MM.1S (cell line): ENCODE results near the gene P3H2.

Source experiments
- EZH2 ChIP-seq: fragments of 300-600 bp; sonication (generic); optimal IDR thresholded peaks from 2 replicates; pipeline ENCODE3; 2017; ENCODE audit warnings: low read depth, mild to moderate bottlenecking, antibody characterized with exemption, low read length, mixed read lengths
- EZH2phosphoT487 ChIP-seq: fragments of 300-600 bp; sonication (generic); IDR thresholded peaks from 2 replicates; pipeline ENCODE4 v1.6.1; 2018; ENCODE audit warnings: antibody characterized with exemption, low read length
- TF ChIP-seq, protein P1 (sequence below): fragments of 300-600 bp; sonication (generic); IDR thresholded peaks from 2 replicates; pipeline ENCODE4 v1.5.1; 2016; ENCODE audit warnings: antibody characterized with exemption, low read length, mixed read lengths

DNA sequence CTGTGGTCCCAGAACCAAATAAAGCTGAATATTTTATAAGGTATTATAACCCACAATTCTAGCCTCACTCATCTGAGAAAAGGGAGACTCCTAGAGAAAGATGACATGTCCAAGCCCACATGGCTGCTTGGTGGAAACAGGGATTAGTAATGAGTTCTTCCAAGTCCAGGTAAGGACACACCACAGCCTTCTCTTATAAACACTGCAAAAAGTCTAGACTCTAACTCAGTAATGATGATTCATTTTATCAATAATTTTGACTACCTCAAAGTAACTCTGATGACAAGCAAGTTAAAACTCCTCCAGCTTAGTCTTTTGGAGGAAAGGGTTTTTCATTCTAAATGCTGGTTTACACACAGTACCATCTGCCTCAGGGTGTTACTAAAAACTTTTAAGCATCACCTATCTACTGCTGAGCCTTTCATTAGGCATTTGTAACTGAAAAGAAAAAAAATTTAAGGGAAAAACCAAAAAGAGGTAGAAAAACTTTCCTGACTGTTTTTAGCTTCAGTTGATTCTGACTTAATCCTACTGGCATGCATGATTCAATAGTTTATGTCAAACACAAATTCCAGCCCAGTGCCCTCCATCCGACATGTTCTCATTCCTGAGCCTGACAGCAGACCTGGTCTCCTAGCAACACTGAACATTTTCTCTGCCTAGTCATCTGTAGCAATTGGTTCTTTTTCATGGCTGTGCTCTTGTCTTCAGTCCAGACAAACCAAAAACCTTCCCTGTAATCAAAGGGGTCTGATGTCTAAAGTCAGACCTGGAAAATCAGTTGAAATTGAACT is 43.9 kb downstream of the P3H2 start:
- TF ChIP-seq, protein P1, sequence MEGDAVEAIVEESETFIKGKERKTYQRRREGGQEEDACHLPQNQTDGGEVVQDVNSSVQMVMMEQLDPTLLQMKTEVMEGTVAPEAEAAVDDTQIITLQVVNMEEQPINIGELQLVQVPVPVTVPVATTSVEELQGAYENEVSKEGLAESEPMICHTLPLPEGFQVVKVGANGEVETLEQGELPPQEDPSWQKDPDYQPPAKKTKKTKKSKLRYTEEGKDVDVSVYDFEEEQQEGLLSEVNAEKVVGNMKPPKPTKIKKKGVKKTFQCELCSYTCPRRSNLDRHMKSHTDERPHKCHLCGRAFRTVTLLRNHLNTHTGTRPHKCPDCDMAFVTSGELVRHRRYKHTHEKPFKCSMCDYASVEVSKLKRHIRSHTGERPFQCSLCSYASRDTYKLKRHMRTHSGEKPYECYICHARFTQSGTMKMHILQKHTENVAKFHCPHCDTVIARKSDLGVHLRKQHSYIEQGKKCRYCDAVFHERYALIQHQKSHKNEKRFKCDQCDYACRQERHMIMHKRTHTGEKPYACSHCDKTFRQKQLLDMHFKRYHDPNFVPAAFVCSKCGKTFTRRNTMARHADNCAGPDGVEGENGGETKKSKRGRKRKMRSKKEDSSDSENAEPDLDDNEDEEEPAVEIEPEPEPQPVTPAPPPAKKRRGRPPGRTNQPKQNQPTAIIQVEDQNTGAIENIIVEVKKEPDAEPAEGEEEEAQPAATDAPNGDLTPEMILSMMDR = no peak
- TF ChIP-seq EZH2phosphoT487 = no peak
- no peak for TF ChIP-seq EZH2
